Measurements from ENCODE around the gene FLT1.

FLT1 gene

DNA sequence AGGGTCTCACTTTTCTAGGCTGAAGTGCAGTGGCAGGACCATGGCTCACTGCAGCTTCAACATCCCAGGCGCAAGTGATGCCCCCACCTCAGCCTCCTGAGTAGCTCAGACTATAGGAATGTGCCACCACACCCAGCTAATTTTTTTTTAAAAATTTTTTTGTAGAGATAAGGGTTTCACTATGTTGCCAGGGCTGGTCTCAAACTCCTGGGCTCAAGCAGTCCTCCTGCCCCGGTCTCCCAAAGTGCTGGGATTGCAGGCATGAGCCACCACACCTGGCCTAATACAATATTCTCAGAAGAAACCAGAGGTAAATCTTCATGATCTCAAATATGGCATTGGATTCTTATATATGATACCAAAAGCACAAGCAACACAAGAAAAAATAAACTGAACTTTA is 47.7 kb downstream of the FLT1 start:
- Mint-ChIP-seq H3K27ac (no peak overlapping the region), H3K9me3 (peaks cover 29% of the 10 kb centered on the region), H3K4me1 (peaks cover 25% of the 10 kb centered on the region), H3K27me3 (ENCODE audit: low read depth) (peaks cover 13% of the 10 kb centered on the region), H3K36me3 (ENCODE audit: low read depth) (peaks cover 4% of the 10 kb centered on the region), H3K4me3 (no peak overlapping the region)
- TF ChIP-seq, protein P1, sequence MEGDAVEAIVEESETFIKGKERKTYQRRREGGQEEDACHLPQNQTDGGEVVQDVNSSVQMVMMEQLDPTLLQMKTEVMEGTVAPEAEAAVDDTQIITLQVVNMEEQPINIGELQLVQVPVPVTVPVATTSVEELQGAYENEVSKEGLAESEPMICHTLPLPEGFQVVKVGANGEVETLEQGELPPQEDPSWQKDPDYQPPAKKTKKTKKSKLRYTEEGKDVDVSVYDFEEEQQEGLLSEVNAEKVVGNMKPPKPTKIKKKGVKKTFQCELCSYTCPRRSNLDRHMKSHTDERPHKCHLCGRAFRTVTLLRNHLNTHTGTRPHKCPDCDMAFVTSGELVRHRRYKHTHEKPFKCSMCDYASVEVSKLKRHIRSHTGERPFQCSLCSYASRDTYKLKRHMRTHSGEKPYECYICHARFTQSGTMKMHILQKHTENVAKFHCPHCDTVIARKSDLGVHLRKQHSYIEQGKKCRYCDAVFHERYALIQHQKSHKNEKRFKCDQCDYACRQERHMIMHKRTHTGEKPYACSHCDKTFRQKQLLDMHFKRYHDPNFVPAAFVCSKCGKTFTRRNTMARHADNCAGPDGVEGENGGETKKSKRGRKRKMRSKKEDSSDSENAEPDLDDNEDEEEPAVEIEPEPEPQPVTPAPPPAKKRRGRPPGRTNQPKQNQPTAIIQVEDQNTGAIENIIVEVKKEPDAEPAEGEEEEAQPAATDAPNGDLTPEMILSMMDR (IDR thresholded peaks at IDR 0.05; ENCODE audit: unreplicated experiment in 3 of 3): no peak

DNA sequence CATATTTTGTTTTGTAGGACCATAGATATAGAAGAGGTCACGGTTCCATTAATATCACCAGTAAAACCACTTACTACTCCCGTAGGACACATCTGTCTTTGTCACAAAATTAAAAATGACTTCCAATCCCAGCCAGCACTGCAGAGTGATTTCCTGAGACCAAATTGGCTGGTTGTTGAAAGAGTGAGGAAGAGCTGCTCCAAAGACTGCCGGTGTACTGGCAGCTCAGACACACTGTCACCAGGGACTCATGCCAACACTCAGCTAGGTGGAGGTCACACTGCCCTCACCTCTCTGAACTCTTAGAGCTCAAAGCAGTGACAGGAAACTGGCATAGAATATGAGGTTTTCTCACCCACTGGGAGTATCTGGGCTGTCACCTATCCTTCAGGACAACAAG is 52.1 kb downstream of the FLT1 start:
- peaks cover 32% of the 10 kb centered on the region for H3K9me3 Mint-ChIP-seq
- no peaks in the 10 kb centered on the region for H3K4me1 Mint-ChIP-seq
- H3K27ac Mint-ChIP-seq: no peak overlapping the region
- H3K36me3 Mint-ChIP-seq (ENCODE audit: low read depth): peaks cover 7% of the 10 kb centered on the region
- H3K27me3 Mint-ChIP-seq (ENCODE audit: low read depth): peaks cover 23% of the 10 kb centered on the region
- TF ChIP-seq, protein P1 (IDR thresholded peaks at IDR 0.05; ENCODE audit: unreplicated experiment in 3 of 3): no peak
- H3K4me3 Mint-ChIP-seq: no peak overlapping the region

DNA sequence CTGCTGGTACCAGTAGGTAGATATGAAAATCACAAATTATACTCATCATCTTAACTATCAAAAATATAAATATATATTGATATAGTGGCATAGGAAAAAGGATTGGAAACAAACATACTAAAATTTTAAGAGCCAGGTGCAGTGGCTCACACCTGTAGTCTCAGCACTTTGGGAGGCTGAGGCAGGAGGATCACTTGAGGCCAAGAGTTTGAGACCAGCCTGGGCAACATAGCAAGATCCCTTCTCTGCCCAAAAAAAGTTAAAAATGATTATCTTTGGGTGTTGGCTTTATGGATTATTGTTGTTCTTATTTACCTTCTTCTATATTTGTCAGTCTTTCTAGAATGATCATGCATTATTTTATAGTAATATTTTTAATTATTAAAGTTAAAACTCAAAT is 53.4 kb downstream of the FLT1 start:
- TF ChIP-seq, protein P1 (IDR thresholded peaks at IDR 0.05; ENCODE audit: unreplicated experiment in 3 of 3): no peak
- H3K4me1 Mint-ChIP-seq: no peaks in the 10 kb centered on the region
- peaks cover 23% of the 10 kb centered on the region for H3K27me3 Mint-ChIP-seq (ENCODE audit: low read depth)
- H3K36me3 Mint-ChIP-seq (ENCODE audit: low read depth): peaks cover 7% of the 10 kb centered on the region
- no peak overlapping the region for H3K27ac Mint-ChIP-seq
- H3K9me3 Mint-ChIP-seq: peaks cover 29% of the 10 kb centered on the region
- H3K4me3 Mint-ChIP-seq: no peak overlapping the region

DNA sequence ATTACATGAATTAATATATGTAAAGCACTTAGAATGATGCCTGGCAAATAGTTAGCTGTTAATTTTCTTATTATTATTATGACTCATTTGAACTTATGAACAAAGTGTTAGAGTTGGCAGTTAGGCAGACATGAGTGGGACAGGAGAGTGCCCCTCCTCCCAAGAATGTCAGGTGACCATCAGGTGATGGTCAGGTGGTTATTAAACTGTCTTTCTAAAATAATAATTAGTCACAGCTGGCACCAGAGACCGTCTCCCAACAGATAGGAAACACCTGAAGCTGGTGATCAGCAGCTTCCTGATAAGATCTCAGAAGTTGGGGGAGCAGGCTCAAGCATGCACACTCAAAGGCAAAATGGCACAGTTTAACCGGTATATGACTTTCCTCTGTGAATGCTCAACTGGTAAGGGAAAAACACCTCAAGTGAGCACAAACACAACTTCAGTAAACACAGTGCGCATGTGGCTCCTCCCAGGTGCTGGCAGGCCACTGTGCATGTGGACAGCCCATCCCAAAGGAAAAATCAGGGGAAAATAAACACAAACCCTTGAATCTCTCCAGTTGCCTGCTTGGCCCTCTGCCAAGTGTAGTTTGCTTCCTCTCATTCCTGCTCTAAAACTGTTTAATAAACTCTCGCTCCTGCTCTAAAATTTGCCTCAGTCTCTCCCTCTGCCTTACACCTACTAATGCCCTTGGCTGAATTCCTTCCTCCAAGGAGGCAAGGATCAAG is 54.0 kb downstream of the FLT1 start:
- peaks cover 26% of the 10 kb centered on the region for H3K9me3 Mint-ChIP-seq
- peaks cover 23% of the 10 kb centered on the region for H3K27me3 Mint-ChIP-seq (ENCODE audit: low read depth)
- no peak overlapping the region for H3K4me3 Mint-ChIP-seq
- no peaks in the 10 kb centered on the region for H3K4me1 Mint-ChIP-seq
- peaks cover 4% of the 10 kb centered on the region for H3K36me3 Mint-ChIP-seq (ENCODE audit: low read depth)
- TF ChIP-seq, protein P1 (IDR thresholded peaks at IDR 0.05; ENCODE audit: unreplicated experiment in 3 of 3): no peak
- no peak overlapping the region for H3K27ac Mint-ChIP-seq

DNA sequence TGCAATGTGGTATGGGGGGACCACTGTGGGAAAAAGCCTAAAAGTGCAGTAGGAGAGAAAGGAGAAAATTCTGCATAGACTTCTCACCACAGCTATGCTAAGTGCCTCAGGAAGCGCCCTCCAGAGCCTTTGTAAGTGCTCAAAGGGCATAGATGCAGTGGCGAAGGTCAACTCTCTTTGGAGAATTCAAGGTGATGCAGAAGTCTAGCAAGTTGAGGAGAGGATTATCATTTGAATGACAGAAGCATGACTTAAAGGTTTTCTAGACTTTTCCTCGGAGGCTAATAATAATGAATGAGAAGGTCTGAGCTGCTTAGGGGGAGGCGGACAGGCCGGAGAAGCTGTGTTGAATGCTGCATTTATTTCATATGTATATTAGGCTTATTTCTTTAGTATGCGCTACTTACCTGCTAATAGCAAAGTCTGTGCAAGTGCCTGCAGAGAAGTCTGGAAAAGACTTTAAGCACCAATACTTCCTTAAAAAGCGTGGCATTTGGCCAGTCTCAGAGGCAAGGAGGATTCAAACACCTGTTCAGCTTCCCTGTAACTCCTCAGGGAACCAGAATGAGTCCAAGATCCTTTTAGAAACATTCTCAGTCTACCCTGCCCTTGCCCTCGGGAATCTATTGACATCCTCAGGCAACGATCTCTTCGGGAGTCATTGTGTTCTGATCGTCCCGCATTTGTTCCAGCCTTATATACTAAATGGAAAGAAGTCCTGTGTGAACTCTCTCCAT is 56.2 kb downstream of the FLT1 start:
- H3K27ac Mint-ChIP-seq: no peak overlapping the region
- H3K4me1 Mint-ChIP-seq: no peaks in the 10 kb centered on the region
- peaks cover 3% of the 10 kb centered on the region for H3K36me3 Mint-ChIP-seq (ENCODE audit: low read depth)
- H3K27me3 Mint-ChIP-seq (ENCODE audit: low read depth): peaks cover 31% of the 10 kb centered on the region
- peaks cover 19% of the 10 kb centered on the region for H3K9me3 Mint-ChIP-seq
- TF ChIP-seq, protein P1 (IDR thresholded peaks at IDR 0.05; ENCODE audit: unreplicated experiment in 3 of 3): no peak
- no peak overlapping the region for H3K4me3 Mint-ChIP-seq

Data from nephron (organoid).